HG02763 (cell line): Measurements from ENCODE around the gene KCNB1.

ENCODE experiments used
- ATAC-seq: cut with Tn5 transposase; IDR thresholded peaks from one replicate; pipeline ENCODE4 v1.9.1; 2021; ENCODE audit warnings: mild to moderate bottlenecking, moderate library complexity; ENCODE audit not compliant: unreplicated experiment

The KCNB1 gene

DNA sequence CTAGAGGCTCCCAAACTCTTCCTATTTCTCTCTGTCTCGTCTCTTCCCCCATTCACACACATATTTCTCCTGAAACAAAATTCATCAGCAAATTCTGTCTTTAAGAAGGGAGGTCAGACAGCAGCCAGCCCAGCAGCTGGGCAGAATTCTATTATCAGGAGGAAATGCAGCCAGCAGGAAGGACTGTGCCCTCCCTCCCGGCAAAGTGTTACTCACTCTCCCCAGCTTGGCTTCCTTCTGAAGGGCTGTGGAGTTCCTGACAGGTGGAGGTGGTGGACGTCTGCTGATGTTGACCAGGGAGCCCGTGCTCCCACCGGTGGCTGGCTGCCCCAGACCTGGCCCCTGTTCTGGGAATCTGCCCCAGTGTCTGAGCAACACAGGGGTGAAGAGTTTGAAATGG, 37.3 kb downstream of the KCNB1 start:
- no peak for ATAC-seq

DNA sequence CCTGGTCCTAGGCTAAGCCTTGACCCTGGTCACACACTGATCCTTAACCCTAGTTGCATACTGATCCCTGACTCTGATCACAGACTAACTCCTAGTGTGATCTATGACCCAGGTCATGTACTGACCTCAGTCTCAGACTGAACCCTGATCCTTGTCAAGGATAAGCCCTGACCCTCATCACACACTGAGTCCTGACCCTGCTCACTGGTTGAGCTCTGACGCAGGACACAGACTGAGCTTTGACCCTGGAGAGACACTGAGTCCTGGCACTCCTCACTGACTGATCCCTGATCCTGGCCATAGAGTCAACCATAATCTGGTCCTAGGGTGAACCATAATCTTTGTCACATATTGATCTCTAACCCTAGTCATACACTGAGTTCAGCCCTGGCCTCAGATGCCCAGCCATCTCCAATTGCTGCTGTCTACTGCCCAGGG, 37.9 kb downstream of the KCNB1 start:
- ATAC-seq, result no peak

DNA sequence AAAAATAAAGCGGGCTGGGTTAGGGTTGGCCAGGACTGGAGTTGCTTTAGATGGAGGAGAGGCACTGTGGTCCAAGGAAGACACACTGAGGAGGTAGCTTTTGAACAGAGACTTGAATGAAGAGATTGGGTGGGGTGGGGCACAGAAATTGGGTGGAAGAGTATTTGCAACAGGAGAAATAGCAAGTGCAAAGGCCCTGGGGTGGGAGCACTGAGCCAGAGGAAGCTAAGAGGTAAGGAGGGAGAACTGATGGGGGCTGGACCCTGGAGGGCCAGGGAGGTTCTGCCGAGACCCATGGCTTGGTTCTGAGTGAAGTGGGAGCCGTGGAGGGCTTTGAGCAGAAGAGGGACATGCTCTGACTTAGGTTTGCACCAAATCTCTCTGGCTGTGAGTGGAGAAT, 45.4 kb downstream of the KCNB1 start:
- no peak for ATAC-seq

DNA sequence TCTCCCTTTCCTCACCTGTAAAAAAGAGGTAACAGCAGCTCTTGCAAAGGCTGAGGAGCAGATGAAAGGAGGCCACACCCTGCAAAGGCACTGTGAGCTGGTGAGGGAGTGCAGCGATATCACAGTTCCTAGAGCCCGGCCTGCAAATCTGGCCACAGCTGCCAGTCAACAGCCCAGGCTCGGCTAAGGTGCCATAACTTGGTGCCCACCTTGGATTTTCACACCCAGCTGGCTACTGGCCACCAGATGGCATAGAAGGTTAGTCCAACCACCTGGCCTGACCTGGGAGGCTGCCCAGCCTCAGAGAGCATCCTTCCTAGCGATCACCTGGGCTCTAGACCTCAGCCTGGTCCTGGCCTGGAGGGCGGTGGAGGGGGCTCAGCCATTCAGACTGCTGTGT, 46.8 kb downstream of the KCNB1 start:
- no peak for ATAC-seq

DNA sequence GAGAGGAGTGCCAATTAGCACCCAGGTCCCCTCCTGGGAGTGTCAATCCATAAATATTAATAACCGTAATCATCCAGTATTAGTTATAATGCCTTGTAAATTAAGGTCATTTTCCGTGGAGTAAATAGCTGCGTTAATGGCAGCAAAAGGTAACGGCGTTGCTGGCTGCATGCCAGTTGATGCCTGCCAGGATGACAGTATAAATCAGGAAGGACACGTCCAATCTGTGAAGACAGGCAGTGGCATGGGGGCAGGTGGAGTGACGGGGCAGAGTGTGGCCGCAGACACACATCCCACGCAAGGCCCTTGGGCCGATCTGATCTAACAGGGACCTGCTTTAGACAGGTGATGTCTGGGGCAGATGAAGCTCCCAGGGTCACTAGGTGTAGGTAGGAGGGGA, 49.1 kb downstream of the KCNB1 start:
- no peak for ATAC-seq

DNA sequence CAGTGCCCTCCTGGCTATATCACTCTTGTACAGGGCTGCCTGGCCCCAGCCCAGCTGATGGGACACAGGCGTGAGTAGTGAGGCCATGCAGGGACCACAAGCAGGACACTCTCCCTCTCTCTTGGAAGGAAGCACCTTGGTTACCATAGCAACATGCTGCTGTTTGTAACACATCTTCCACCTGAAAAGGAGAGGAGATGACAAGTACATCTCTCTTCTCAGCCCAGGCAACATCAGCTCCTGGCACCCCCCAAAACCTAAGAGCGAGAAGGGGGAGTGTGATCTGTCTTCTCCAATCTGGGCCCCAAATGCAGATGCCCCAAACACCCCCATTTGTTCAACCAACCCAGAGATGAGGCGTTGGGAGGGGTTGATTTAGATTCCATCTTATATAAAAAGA, 49.9 kb downstream of the KCNB1 start:
- ATAC-seq, result no peak

DNA sequence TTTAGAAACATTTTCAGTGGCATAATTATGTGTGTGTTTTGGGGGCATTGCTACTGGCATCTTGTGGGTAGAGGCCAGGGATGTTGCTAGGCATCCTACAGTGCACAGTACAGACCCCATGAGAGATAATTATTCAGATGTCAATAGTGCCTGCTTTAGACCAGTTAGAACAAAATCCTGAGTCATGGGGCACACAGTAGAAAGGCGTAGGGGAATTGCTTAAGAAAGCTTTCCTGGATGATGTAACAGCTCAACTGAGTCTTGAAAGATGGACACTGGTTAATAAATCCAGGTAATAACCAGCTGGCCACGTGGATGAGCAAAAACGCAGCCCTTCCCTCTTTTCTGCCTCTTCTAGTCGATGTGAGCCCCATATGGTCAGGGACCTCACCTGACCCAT, 51.1 kb downstream of the KCNB1 start:
- no peak for ATAC-seq

DNA sequence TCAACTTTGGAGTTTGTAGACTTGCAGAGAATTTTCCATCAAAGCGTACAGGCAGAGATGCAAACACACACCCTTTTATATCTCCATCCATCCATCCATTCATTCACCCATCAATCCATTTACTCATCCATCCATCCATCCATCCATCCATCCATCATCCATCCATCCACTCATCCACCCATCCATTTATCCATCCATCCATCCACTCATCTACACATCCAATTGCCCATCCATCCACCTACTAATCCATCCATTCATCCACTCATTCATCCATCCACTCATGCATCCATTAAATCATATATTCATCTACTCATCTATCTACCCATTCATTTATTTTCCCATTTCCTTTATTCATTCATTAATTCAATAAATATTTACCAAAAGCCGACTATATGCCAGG, 52.1 kb downstream of the KCNB1 start:
- no peak for ATAC-seq

DNA sequence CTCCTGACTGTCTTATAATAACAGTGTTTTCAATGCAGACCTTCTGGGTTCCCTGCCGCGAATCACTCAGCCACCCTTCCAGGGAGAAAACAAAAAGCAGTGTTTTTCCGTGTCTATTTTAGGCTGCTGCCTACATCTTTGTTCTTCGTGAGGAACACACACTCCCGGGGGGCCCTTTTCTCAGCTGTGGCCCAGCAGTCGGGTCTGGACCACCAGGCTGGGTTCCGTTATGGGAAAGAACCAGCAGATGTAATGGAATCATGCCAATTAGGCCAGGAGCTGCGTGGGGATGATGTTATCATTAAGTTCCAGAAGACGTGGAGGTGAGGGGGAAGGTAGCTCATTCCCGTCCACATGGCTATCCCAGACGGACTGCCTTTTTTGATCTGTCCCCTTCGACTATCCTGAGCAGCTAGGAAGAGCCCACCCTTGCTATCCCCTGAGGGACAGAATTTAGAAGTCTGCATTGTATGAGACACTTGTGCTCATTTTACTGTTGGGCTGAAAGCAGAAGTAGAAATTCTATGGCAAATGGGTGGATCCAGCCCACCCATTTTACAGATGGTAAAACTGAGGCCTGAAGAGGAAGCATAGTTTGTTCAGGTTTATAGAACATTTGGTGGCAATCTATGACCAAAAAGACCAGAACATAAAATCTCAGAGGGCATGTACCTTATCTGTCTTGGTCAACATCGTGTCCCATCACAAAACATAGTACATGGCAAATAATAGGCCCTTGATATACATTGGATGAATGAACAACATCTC, 54.5 kb downstream of the KCNB1 start:
- ATAC-seq, result no peak

DNA sequence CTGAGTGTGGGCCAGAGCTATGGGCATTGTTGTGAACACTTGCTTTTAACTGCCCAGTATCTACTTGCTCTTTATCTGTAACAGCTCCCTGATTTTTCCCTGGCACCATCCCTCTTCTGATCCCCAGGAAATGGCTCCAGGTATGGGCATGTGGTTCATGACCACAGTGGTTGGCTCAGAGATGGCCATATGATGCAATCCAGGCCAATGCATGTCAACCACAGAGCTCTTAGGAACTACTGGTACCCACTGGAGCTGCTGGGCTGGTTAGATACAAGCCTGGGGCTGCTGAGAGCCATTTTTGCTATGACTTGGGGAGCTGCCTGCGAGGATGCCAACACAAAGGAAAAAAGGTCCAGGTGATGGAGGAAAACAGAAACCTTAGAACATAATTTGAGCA, 55.6 kb downstream of the KCNB1 start:
- no peak for ATAC-seq

DNA sequence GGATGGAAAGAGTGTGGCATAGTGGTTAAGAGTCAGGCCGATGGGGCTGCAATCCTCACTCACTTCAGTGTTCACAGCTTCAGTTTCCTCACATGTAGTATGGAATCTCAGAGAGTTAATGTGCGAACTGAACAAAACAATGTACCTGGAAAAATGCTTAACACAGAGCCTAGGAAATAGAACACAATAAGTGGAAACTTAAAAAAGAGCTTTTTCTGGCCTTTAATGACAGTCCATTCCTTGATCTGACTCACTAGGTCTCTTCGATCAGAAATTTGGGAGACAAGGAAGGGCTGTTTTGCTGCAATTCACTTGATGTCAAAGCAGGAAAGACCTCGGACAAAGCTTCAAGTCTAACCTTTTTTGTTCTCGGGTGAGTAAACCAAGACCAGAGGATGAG, 56.1 kb downstream of the KCNB1 start:
- no peak for ATAC-seq

DNA sequence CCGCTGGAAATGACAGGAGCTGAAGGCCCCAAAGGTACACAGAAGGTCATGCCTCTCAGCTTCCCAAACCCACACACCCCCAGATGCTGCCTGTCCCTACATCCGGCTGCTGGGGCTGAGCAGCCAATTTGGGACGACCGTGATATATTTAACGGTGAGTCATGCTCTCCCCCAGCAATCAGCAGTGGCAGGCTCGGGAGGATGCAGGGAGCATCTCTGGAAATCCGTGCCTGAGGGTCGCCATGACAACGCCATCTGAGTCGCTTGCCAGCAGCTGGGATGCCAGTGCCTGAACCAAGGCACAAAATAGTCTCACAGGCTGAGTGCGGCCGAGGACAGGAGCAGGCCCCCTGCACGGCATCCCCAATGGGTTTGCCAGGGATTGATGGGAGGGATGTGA, 57.9 kb downstream of the KCNB1 start:
- no peak for ATAC-seq

DNA sequence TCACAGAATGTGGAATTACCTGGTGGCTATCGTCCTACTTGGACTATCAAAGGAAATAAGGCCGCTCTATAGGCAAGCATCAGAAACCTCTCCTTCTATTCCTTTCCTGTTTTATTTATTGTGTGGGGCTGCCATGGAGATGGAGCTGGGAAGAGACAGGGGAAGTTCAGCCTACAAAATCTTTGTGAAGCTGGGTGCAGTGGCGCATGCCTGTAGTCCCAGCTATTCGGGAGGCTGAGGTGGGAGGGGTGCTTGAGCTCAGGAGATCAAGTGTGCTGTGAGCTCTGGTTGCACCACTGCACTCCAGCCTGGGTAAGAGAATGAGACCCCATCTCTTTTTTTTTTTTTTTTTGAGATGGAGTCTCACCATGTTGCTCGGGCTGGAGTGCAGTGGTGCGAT, 60.3 kb downstream of the KCNB1 start:
- ATAC-seq, result no peak

DNA sequence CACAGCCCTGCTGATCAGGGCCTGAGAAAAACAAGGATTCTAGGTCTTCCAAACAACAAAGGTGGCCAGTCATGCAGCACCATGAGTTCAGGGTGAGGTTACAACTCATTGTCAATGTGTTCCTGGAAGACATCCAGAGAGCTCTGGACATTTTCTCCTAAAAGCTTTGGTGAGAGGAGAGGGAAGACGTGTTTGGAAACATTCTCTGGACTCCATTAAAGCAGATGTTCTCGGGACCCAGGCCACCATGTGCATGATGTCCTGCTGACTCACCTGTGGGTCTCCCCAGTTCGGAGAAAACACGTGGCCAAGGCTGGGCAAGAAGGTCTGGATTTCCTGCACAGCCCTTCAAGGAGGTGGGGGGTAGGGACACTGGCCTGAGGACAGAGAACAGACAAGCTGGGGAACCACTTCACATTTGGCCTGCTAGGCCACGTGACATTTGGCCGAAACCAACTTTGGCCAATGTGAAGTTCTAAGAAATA, 61.6 kb downstream of the KCNB1 start:
- ATAC-seq, result no peak

DNA sequence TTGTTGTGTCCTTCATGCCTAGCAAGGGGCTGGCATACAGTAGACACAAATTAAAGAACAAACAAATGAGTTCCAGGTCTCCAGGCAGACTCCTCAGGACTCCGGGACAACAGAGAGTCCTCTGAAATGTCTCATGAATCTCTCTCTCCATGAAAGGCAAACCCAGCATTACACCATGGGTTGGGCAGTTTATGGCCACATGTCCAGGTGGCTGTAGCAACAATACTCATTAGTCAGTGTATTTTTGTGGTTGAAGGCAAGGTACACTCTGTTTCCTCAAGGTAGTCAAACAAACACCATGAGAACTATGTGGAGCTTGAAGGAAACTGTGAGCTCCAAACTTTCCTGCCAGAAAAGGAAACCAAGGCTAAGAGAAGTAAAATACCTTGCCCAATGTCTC, 62.2 kb downstream of the KCNB1 start:
- no peak for ATAC-seq

DNA sequence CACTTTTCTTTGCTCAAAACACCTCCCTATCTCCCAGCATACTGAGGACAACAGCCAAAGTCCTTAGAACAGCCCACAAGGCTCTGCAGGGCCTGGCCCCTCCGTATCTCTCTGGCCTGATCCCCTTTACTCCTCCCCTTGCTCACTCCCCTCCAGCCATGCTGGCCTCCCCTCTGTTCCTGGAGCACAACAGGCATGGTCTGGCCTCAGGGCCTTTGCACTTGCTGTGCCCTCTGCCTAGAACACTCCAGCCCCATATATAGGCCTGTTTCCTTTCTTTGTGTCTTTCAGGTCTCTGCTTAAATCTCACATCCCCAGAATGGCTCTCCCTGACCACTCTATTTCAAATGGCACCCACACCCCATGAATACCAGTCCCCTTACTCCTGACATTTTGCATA, 62.7 kb downstream of the KCNB1 start:
- no peak for ATAC-seq

DNA sequence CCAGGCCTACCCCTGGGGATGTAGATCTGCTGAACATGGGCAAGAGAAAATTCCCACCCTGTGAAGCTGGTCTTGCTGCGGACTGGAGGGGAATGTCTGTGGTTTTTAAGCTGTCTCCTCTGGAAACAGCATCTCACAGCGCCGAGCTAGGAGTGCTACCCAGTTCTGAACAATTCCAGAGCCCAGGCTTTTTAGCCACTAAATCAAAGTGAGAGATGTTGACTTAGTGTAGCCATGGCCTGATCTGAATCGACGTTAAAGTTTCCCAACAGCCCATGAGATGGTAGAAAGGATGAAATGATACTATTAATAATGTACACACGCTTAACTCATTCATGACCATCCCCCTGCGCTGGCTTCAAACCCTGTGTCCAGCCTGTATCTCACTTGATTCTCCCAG, 63.7 kb downstream of the KCNB1 start:
- ATAC-seq, result no peak

DNA sequence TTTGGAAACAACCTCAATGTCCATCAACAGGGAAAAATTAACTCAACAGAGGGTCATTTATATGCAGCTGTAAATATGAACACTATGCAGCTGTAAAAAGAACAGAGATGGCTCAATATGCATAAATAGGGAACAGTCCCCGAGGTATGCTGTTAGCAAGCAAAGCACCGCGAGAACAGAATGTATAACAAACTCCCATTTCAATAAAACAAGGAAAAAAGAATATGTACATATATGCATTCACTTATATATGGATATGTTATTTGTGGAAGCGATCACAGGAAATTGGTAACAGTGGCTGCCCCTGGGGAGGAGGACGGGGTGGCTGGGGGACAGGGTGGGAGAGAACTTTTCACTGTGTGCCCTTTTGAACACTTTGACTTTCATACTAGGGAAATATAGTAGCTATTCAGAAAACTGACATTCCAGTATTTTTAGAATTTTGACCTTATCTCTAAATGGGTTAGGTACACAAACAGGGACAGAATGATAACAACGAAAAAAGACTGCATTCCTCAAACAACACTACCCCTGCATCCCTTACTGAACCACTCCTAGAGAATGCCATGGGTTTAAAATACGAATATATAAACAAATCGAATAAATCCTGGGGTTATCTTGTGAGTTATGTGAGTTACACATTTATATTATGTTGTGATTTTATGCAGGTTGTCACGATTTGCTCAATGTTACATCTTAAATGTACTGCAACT, 64.5 kb downstream of the KCNB1 start:
- no peak for ATAC-seq

DNA sequence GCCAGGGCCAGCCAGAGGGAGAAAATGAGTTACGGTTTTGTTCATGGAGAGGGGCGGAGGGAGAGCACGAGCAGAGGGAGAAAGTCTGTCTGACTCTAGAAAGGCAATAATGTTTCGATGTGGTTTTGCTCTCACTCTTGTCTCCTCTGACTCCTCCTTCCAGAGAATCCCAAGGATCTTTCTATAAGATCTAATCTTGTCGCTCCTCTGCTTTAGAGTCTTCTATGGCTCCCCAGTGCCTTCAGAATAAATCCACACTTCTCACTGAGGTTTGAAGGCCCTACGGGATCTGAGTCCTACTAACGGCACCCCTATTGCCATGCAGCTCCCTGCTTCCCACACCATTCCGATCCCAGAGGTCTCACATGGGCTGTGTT, 66.8 kb downstream of the KCNB1 start:
- ATAC-seq, result no peak

DNA sequence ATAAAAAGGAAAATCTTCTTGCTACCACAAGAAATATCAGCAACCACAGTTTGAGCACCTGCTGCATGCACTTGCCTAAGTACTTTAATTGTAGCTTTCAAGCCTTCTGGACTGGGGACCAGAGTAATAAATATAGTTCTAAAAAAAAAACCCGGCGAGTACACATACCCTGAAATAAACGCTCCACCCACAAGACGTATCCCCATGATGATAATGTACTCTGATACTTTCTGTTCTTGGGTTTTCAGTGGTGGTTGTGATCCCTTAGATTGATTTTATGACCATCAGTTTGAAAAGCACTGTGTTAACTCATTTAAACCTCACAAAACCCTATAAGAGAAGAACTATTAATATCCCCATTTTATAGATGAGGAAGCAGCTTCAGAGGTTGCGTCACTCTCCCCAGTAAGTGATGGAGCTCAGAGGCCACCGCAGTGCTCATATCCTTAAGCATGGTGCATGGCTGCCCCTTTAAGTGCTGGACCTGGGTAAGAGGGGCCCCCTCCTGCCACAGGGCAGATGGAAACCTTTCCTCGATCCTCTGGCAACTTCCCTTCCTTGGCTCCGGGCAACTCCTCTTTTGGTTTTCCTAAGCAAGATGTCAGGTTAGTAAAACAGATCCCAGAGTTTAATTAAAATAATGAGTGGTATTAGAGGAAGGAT, 67.3 kb downstream of the KCNB1 start:
- no peak for ATAC-seq

DNA sequence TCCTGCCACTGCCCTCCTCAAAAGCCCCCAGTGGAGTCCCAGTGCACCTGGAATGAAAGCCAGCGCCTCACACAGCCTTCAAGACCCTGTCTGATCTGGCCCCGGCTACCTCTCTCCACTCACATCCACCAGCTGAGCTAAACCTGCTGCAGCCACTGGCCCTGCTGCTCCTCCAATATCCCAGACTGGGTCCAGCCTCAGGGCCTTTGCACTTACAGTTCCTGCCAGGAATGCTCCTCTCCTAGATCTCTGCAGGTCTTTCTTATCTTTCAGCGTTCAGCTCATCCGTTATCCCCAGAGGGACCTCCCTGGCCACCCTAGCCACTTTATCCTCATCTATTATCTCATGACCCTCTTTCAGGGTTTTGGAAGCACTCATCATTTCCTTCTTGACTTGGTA, 68.8 kb downstream of the KCNB1 start:
- ATAC-seq, result no peak

DNA sequence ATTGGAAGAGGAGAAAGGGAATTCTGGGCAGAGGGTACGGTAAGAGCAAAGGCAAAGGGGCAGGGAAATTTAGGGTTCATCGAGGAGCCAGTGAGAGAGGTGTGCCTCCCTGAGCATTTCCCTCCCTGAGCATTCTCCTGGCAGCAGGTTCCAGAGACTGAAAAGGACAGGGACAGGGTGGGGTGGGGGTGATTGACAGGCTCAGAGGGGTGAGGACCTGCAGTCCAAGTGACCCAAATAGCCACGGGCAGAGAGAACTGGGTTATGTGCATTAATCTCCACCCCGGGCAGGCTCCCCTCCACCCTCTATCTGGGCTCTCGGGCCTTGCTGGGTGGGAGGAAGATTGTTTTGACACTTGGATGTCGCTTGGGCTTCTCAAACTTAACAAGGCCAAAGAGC, 69.5 kb downstream of the KCNB1 start:
- ATAC-seq, result no peak
